Right atrium auricular region (tissue), 2 donors: Measurements from ENCODE around the gene YTHDF1. TPM values are rescaled to one million over a fixed set of nuclear protein-coding genes. Genes with fewer than 3 reads are reported as not detected.

Experiments
- DNase-seq: peaks from one replicate; pipeline ENCODE4 v3.0.0-alpha.2; 2019; ENCODE audit warnings: low spot score
- H3K27ac ChIP-seq, 2 donors: fragments of 200-600 bp; sonication (generic); 1 replicate in 1 of 2; 2 replicates in 1 of 2; pipeline ENCODE4 v1.5.1; 2016 to 2019
- H3K27me3 ChIP-seq, 2 donors: fragments of 200-600 bp; sonication (generic); one replicate each; pipeline versions ENCODE4 v1.5.1 to v1.6.0; 2017 to 2019
- H3K36me3 ChIP-seq: fragments of 200-600 bp; sonication (generic); one replicate; pipeline ENCODE4 v1.5.1; 2016
- H3K4me1 ChIP-seq, 2 donors: fragments of 200-600 bp; sonication (generic); one replicate each; pipeline versions ENCODE4 v1.5.1 to v1.6.0; 2017 to 2019
- H3K4me3 ChIP-seq, 2 donors: fragments of 200-600 bp; sonication (generic); 1 replicate in 1 of 2; 2 replicates in 1 of 2; pipeline ENCODE4 v1.5.1; 2017 to 2019; ENCODE audit warnings: mild to moderate bottlenecking in 1 of 2, moderate library complexity in 1 of 2
- H3K9me3 ChIP-seq, 2 donors: fragments of 200-600 bp; sonication (generic); one replicate each; pipeline ENCODE4 v1.5.1; 2019
- total RNA-seq, 2 donors: library from RNA; depleted of rRNA; stranded (reverse); fragments of >200 nt; gene quantifications; one replicate each; pipeline ENCODE4 v1.1.0, GENCODE V29; 2016
- TF ChIP-seq, protein P1 (sequence below), 2 donors: fragments of 200-600 bp; sonication (generic); IDR thresholded peaks; one replicate each; pipeline ENCODE4 v1.5.1; 2019; ENCODE audit warnings: antibody characterized with exemption in 2 of 2

Gene YTHDF1
- total RNA-seq, 2 donors from 2014 or later, result 15.7 to 26.1 TPM

DNA sequence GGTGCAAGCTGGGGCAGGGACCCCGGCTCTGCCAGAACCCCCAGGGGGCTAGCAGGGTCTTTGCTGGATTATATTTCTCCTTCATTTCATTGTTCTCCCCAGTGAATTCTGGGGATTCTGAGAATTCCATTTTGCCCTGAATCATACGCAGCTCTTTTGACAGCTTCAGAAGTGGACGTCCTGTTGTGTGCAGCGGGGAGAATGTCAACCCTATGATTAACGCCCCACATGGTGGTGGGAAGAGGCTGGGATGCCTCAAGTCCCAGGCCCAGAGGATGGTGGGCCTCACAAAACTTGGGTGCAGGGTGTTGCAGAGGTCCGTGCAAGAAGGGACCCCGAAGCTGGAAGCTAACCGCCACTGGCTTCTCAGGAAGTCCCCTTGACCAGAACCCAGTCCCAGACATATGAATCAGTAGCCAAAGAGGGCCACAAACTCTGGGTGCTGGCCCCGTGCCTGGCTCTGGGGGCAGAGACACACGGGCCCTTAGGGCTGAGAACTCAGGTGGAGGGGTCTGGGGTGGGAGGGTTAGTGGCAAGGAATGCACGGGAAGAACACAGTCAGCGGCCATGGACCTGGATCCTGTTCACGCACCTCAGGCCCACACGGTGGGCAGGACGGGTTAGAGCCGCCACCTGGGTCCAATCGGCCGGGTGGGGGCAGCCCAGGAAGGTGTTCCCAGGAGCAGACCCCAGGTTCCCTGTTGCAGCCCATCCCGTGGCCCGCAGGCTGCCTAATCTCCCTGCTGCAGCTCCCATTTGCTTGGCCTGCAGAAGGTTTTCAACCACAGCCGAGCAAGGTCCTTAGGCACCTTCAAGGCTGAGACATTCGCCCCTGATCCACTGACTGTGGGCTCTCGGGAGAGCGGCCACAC, 51.2 kb downstream of the YTHDF1 start:
- H3K9me3 ChIP-seq, result no peaks in the 10 kb centered on the region
- H3K4me1 ChIP-seq, result no peaks in the 10 kb centered on the region
- no peak overlapping the region for H3K27ac ChIP-seq
- no peaks in the 10 kb centered on the region for H3K27me3 ChIP-seq
- no peak for DNase-seq
- H3K4me3 ChIP-seq, result no peak overlapping the region
- H3K36me3 ChIP-seq, result no peaks in the 10 kb centered on the region
- TF ChIP-seq, protein P1, sequence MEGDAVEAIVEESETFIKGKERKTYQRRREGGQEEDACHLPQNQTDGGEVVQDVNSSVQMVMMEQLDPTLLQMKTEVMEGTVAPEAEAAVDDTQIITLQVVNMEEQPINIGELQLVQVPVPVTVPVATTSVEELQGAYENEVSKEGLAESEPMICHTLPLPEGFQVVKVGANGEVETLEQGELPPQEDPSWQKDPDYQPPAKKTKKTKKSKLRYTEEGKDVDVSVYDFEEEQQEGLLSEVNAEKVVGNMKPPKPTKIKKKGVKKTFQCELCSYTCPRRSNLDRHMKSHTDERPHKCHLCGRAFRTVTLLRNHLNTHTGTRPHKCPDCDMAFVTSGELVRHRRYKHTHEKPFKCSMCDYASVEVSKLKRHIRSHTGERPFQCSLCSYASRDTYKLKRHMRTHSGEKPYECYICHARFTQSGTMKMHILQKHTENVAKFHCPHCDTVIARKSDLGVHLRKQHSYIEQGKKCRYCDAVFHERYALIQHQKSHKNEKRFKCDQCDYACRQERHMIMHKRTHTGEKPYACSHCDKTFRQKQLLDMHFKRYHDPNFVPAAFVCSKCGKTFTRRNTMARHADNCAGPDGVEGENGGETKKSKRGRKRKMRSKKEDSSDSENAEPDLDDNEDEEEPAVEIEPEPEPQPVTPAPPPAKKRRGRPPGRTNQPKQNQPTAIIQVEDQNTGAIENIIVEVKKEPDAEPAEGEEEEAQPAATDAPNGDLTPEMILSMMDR (IDR thresholded peaks at IDR 0.05), result no peak

DNA sequence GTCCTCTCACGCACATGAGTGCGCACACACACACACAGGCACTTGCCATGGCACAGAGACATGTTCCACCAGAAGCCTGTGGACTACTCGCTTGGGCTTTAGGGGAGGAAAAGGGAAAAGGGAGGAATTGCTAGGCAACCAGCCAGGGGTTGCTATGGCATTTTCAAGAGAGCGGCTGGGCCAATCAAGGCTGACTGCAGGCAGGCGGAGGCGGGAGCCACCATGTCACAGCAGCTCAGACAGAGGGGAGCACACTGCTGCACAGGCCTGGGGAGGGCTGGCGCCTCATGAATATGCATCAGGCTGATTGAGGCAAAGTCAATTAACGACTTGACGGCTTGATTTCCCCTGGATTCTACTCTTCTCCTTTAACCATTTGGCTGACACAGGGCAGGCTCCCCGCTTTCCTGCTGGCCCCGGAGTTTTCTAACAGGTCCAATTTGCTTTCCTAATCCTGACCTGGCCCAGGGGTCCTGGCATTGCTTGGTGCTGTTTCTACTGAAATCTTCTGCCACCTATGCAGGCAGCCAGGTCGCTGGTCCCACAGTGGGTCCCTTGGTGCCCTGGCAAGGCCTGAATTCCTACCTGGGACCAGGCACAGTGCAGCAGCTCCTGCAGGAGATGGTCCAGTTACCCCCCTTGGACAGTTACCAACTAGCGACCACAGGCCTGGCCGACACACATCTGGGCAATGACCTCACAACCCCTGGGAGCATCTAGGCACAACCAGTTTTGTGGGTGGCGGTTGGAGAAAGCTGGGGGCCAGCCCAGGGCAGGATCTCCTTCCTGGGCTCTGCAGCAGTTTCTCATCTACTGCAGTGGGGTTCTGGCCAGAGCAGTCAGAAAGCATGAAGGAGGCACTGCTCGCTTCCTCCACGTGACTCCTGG, 52.1 kb downstream of the YTHDF1 start:
- no peak for DNase-seq
- TF ChIP-seq, protein P1 (IDR thresholded peaks at IDR 0.05), result no peak
- Histone ChIP-seq H3K4me1 (no peaks in the 10 kb centered on the region), H3K4me3 (no peak overlapping the region), H3K9me3 (no peaks in the 10 kb centered on the region), H3K27ac (no peak overlapping the region), H3K36me3 (no peaks in the 10 kb centered on the region), H3K27me3 (no peaks in the 10 kb centered on the region)

- no peaks in the 10 kb centered on the region for H3K27me3 ChIP-seq
- H3K27ac ChIP-seq, result no peak overlapping the region
- TF ChIP-seq, protein P1 (IDR thresholded peaks at IDR 0.05), result no peak
- H3K9me3 ChIP-seq, result no peaks in the 10 kb centered on the region
- no peaks in the 10 kb centered on the region for H3K36me3 ChIP-seq
- no peak overlapping the region for H3K4me3 ChIP-seq
- no peak for DNase-seq
- no peaks in the 10 kb centered on the region for H3K4me1 ChIP-seq
Observed at GRCh38 chr20:63163171-63163570, 52.8 kb downstream of the YTHDF1 start.

- no peak for DNase-seq
- H3K4me3 ChIP-seq, result no peak overlapping the region
- no peaks in the 10 kb centered on the region for H3K9me3 ChIP-seq
- no peaks in the 10 kb centered on the region for H3K27me3 ChIP-seq
- H3K36me3 ChIP-seq, result no peaks in the 10 kb centered on the region
- H3K4me1 ChIP-seq, result no peaks in the 10 kb centered on the region
- no peak overlapping the region for H3K27ac ChIP-seq
- TF ChIP-seq, protein P1 (IDR thresholded peaks at IDR 0.05), result no peak
Observed at GRCh38 chr20:63162206-63162795, 53.6 kb downstream of the YTHDF1 start.

GRCh38 chr20:63161176-63161651, 54.7 kb downstream of the YTHDF1 start:
- Histone ChIP-seq H3K9me3 (no peaks in the 10 kb centered on the region), H3K27ac (no peak overlapping the region), H3K27me3 (no peaks in the 10 kb centered on the region), H3K4me1 (no peaks in the 10 kb centered on the region), H3K36me3 (no peaks in the 10 kb centered on the region), H3K4me3 (no peak overlapping the region)
- TF ChIP-seq, protein P1 (IDR thresholded peaks at IDR 0.05), result no peak
- DNase-seq, result no peak
